GM12878 (cell line): ENCODE results near the gene NDRG2. TPM values are rescaled to one million over a fixed set of nuclear protein-coding genes. Genes with fewer than 3 reads are reported as not detected.

Experiments used
- ATAC-seq: fragments of 200-7000 bp; cut with Tn5 transposase; 3 replicates; pipeline ENCODE4 v1.9.1; 2020; ENCODE audit warnings: mild to moderate bottlenecking, moderate library complexity
- BruUV-seq: library from RNA; stranded (reverse); fragments of 400-500 nt; replicated peaks from 2 replicates; lab custom pipeline; 2021; lab: Mats Ljungman, UMichigan
- CTCF ChIA-PET: fragments of 300-600 bp; sonication (Branson Sonifier 250); formaldehyde crosslinking; extraction: SDS; loops from one replicate; lab custom pipeline; 2021; ENCODE audit warnings: inconsistent platforms; lab: Yijun Ruan, JAX
- POLR2A ChIA-PET: fragments of 350-600 bp; formaldehyde crosslinking; extraction: SDS; loops from one replicate; lab custom pipeline; 2021; ENCODE audit warnings: inconsistent platforms; lab: Charles Lee
- RAD21 ChIA-PET: fragments of 300-600 bp; sonication (Branson Sonifier 250); formaldehyde crosslinking; loops from one replicate; lab custom pipeline; 2023; ENCODE audit warnings: antibody characterized with exemption; ENCODE audit not compliant: unreplicated experiment; lab: Charles Lee
- SMC1A ChIA-PET: fragments of 300-600 bp; sonication (Branson Sonifier 250); formaldehyde crosslinking; loops from one replicate; lab custom pipeline; 2023; ENCODE audit not compliant: unreplicated experiment, uncharacterized antibody; lab: Charles Lee
- DNase-seq: peaks from one replicate; pipeline ENCODE4 v3.0.0-alpha.2; 2011; ENCODE audit warnings: low read depth, low spot score
- FAIRE-seq: peaks from 3 replicates; lab custom pipeline; 2011; peaks lifted over from hg19 to GRCh38; lab: Jason Lieb, UNC
- H2AFZ ChIP-seq: 2 replicates; pipeline ENCODE4 v1.6.0; 2011; ENCODE audit warnings: low read depth, low read length, control low read depth; ENCODE audit not compliant: control insufficient read depth
- H3K27ac ChIP-seq: 2 replicates; pipeline ENCODE4 v1.5.1; 2011; ENCODE audit warnings: control low read depth; ENCODE audit not compliant: control insufficient read depth, insufficient read depth
- H3K27me3 ChIP-seq, 2 experiments: replicated peaks in 1 of 2; 2 replicates each; pipeline versions ENCODE4 v1.6.0 to v1.6.1; 2011; ENCODE audit warnings: low read length in 1 of 2; ENCODE audit not compliant: control insufficient read depth in 2 of 2, insufficient read depth in 2 of 2
- H3K36me3 ChIP-seq, 2 experiments: 2 replicates each; pipeline ENCODE4 v1.5.1; 2011; ENCODE audit warnings: low read length in 1 of 2; ENCODE audit not compliant: control insufficient read depth in 2 of 2, insufficient read depth in 2 of 2
- H3K4me1 ChIP-seq: 2 replicates; pipeline ENCODE4 v1.6.1; 2011; ENCODE audit warnings: mild to moderate bottlenecking, low read length, moderate library complexity, mixed read lengths; ENCODE audit not compliant: control insufficient read depth, insufficient read depth
- H3K4me2 ChIP-seq: 2 replicates; pipeline ENCODE4 v1.6.0; 2011; ENCODE audit warnings: control low read depth; ENCODE audit not compliant: control insufficient read depth, insufficient read depth
- H3K4me3 ChIP-seq: fragments of 200-600 bp; sonication (generic); 2 replicates; pipeline ENCODE4 v1.5.1; 2016
- H3K79me2 ChIP-seq: 2 replicates; pipeline ENCODE4 v1.6.0; 2011; ENCODE audit warnings: low read length; ENCODE audit not compliant: control insufficient read depth, insufficient read depth
- H3K9ac ChIP-seq: 2 replicates; pipeline ENCODE4 v1.8.0; 2011; ENCODE audit warnings: low read length, control low read depth, mixed read lengths; ENCODE audit not compliant: control insufficient read depth, insufficient read depth
- H3K9me3 ChIP-seq: replicated peaks from 3 replicates; pipeline ENCODE4 v1.5.1; 2011; ENCODE audit warnings: mild to moderate bottlenecking, low read length; ENCODE audit not compliant: control insufficient read depth, insufficient read depth
- H4K20me1 ChIP-seq: 2 replicates; pipeline ENCODE4 v1.6.0; 2011; ENCODE audit not compliant: control insufficient read depth, insufficient read depth
- CBFB ChIP-seq: IDR thresholded peaks from 2 replicates; pipeline ENCODE4 v1.6.1; 2016; ENCODE audit warnings: antibody characterized with exemption, low read depth
- CHD2 ChIP-seq: IDR thresholded peaks from 2 replicates; pipeline ENCODE4 v1.6.1; 2011; ENCODE audit warnings: low read depth, low read length, improper control_type of control experiment, borderline replicate concordance
- KAT2A ChIP-seq: conservative IDR thresholded peaks from 2 replicates; pipeline ENCODE4 v1.6.1; 2011; ENCODE audit warnings: low read depth, low read length; ENCODE audit not compliant: control insufficient read depth
- NR2C2 ChIP-seq: IDR thresholded peaks from 2 replicates; pipeline ENCODE4 v1.6.1; 2011; ENCODE audit warnings: borderline replicate concordance, low read depth; ENCODE audit not compliant: control insufficient read depth, insufficient read length
- TAF1 ChIP-seq: IDR thresholded peaks from 2 replicates; pipeline ENCODE4 v1.6.1; 2011; ENCODE audit warnings: mild to moderate bottlenecking, low read depth, low read length, borderline replicate concordance
- TBL1XR1 ChIP-seq: IDR thresholded peaks from 2 replicates; pipeline ENCODE4 v1.6.1; 2012; ENCODE audit warnings: low read depth, low read length, improper control_type of control experiment
- ZNF217 ChIP-seq: fragments of 450-650 bp; IDR thresholded peaks from 2 replicates; pipeline ENCODE4 v1.6.1; 2017; ENCODE audit warnings: antibody characterized with exemption, mild to moderate bottlenecking
- ZSCAN29 ChIP-seq: fragments of 450-650 bp; IDR thresholded peaks from 2 replicates; pipeline ENCODE4 v1.6.1; 2017; ENCODE audit warnings: mild to moderate bottlenecking, moderate library complexity
- WGBS: methylation state at CpG from one replicate; pipeline ENCODE4 v1.1.6; 2016; ENCODE audit warnings: low lambda C conversion rate; ENCODE audit not compliant: insufficient replicate concordance, insufficient coverage; ENCODE audit errors: missing lambda C conversion rate; 5-methylcytosine and 5-hydroxymethylcytosine counted together
- in situ Hi-C: fragments of 300-500 bp; cut with MboI; formaldehyde crosslinking; loops from 9 replicates; pipeline ENCODE4 v1.14.3; 2018; ENCODE audit warnings: mixed read lengths
- intact Hi-C: fragments of 100-400 bp; cut with micrococcal nuclease; formaldehyde crosslinking; loops from one replicate; pipeline ENCODE4 v1.14.2; 2022; ENCODE audit not compliant: unreplicated experiment
- polyA plus RNA-seq, 11 experiments: library from polyadenylated mRNA; depleted of rRNA in 4 of 11; unstranded in 6 of 11; stranded (reverse) in 5 of 11; fragments of >200 nt; fragmentation: Nextera tagmentation in 4 of 11; fragmentation: Illumina TruSeq in 1 of 11; extraction: Ambion mirVana in 4 of 11; extraction: Trizol in 1 of 11; gene quantifications; 1 replicate in 1 of 11; 2 replicates in 10 of 11; pipeline versions ENCODE4 v1.2.1 to v1.2.3, GENCODE V29; 2011 to 2016; ENCODE audit warnings: inconsistent platforms in 2 of 11, missing spikeins in 2 of 11, low read depth in 1 of 11
- total RNA-seq, 4 experiments: library from RNA; depleted of rRNA in 3 of 4; stranded (reverse); fragments of >200 nt in 3 of 4; fragmentation: Illumina TruSeq in 1 of 4; extraction: Trizol in 1 of 4; gene quantifications; 2 replicates each; pipeline versions ENCODE4 v1.2.1 to v1.2.3, GENCODE V29; 2013 to 2021
- TF ChIP-seq, protein P1 (sequence below): fragments of 450-650 bp; IDR thresholded peaks from 2 replicates; pipeline ENCODE4 v1.6.1; 2016; ENCODE audit warnings: mild to moderate bottlenecking
- TF ChIP-seq, protein P2 (sequence below): fragments of 450-650 bp; IDR thresholded peaks from 2 replicates; pipeline ENCODE4 v1.6.1; 2018; ENCODE audit warnings: mild to moderate bottlenecking, low read depth, moderate library complexity; ENCODE audit not compliant: partially characterized antibody

The NDRG2 gene
- total and polyA plus RNA-seq, 10 of the 15 experiments (the other 5 are each of a cell fraction or from before 2014, with no cell fraction given): 0.15 to 0.49 TPM; not detected in 8

DNA sequence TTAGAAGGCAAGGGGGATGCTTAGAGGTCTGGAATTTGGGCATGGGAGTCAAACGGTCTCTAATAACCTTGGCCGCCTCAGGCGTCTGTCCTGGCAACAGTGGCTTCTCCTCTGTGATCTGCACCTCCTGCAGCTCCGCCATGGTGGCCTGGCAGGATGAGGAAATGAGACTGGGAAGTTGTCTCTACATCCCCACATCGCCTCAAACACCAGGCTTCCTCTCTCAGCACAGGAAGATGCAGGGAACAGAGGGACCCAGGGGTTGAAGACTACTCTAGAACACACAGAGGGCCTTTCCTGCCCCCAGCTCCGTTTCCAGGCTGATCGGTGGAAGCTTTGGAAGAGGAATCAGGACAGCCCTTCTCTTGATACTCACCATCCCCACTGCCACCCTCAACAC is 1.7 kb downstream of the NDRG2 start (continued):
- no peak for TF ChIP-seq KAT2A

DNA sequence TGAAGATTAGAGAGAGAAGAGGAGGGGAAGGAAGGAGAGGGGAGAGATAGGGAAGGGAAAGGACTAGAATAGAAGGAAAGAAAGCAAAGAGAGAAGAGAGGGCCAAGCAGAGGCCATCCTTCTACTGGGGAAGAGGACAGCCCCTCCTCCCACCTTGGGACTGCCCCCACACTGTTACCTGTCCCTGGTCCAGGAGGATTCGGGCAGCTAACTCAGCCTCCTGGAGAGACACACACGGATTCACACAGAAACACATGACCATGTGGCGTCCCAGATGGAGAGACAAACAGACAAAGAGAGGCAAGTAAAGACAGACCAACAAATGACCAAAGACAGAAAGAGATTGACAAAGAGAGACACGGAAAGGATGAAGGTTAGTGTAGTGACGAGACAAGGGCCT is 2.2 kb downstream of the NDRG2 start:
- ATAC-seq (no peak), FAIRE-seq (no peak), DNase-seq (no peak)
- Histone ChIP-seq H3K27me3 (peaks cover 15 to 21% of the 10 kb centered on the region in 2 experiments), H4K20me1 (no peaks in the 10 kb centered on the region), H2AFZ (no peak overlapping the region), H3K9me3 (no peaks in the 10 kb centered on the region), H3K36me3 (no peaks in the 10 kb centered on the region), H3K4me3 (no peak overlapping the region), H3K79me2 (no peaks in the 10 kb centered on the region), H3K4me1 (peaks cover 4% of the 10 kb centered on the region; the same call in 1 of the 2 replicates), H3K9ac (no peak overlapping the region), H3K27ac (no peak overlapping the region), H3K4me2 (no peak overlapping the region)
- ChIA-PET CTCF (interaction anchor here (1.4 to 1.9 kb wide), 2 partner anchors 8 to 70 kb away, joined by 3 to 6 read pairs; no protein-coding TSS in a partner anchor), POLR2A (no interaction called here), SMC1A (interaction anchor here (1.3 kb wide), 1 partner anchor 8 kb away, joined by 4 read pairs; no protein-coding TSS in a partner anchor), RAD21 (interaction anchor here (1.4 kb wide), 1 partner anchor 82 kb away, joined by 3 read pairs; no protein-coding TSS in a partner anchor)
- TF ChIP-seq, protein P1, sequence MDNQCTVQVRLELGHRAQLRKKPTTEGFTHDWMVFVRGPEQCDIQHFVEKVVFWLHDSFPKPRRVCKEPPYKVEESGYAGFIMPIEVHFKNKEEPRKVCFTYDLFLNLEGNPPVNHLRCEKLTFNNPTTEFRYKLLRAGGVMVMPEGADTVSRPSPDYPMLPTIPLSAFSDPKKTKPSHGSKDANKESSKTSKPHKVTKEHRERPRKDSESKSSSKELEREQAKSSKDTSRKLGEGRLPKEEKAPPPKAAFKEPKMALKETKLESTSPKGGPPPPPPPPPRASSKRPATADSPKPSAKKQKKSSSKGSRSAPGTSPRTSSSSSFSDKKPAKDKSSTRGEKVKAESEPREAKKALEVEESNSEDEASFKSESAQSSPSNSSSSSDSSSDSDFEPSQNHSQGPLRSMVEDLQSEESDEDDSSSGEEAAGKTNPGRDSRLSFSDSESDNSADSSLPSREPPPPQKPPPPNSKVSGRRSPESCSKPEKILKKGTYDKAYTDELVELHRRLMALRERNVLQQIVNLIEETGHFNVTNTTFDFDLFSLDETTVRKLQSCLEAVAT: no peak
- TF ChIP-seq CHD2 (no peak), ZNF217 (no peak), NR2C2 (no peak), TAF1 (no peak), ZSCAN29 (no peak), TBL1XR1 (no peak), CBFB (no peak)
- TF ChIP-seq, protein P2, sequence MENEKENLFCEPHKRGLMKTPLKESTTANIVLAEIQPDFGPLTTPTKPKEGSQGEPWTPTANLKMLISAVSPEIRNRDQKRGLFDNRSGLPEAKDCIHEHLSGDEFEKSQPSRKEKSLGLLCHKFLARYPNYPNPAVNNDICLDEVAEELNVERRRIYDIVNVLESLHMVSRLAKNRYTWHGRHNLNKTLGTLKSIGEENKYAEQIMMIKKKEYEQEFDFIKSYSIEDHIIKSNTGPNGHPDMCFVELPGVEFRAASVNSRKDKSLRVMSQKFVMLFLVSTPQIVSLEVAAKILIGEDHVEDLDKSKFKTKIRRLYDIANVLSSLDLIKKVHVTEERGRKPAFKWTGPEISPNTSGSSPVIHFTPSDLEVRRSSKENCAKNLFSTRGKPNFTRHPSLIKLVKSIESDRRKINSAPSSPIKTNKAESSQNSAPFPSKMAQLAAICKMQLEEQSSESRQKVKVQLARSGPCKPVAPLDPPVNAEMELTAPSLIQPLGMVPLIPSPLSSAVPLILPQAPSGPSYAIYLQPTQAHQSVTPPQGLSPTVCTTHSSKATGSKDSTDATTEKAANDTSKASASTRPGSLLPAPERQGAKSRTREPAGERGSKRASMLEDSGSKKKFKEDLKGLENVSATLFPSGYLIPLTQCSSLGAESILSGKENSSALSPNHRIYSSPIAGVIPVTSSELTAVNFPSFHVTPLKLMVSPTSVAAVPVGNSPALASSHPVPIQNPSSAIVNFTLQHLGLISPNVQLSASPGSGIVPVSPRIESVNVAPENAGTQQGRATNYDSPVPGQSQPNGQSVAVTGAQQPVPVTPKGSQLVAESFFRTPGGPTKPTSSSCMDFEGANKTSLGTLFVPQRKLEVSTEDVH: no peak
- in situ Hi-C loops: no loop called here
- no TSS peak for BruUV-seq
- intact Hi-C loops: no loop called here
- WGBS: 27% methylated on average over 5 of the region's 5 CpGs
